ENCODE results near the gene MYLK4. TPM values are rescaled to one million over a fixed set of nuclear protein-coding genes. Genes with fewer than 3 reads are reported as not detected.
A peak's percentile ranks its signal among the peaks of the same experiment; 100 is the strongest.

Gene MYLK4
- total RNA-seq, 2 donors from 2014 or later = 0.24 to 0.33 TPM

DNA sequence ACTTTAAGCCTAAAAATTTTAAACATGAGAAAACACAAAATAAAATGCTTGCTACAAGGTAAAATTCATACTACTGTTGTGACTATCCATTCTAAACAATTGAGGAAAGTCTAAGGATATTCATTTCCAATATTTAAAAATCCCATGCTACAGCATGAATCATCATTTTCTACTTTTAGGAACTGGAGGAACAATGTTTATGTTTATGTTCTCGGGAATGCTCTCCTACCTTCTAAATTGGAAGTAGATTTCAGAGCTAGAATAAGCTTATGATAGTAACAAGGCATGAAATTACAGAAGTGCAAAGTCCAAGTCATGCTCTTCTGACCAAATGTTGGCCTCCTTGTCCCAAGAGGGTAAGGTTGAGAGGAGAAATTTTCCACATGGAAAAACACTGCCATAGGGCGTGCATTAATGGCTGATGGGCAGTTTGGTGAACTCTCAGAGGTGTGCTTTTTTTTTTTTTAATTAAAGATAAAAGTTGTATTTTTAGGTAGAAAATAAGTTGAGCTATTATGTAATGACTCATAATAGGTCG, 6.0 kb upstream of the MYLK4 start:
- Mint-ChIP-seq H3K9me3 (no peaks in the 10 kb centered on the region), H3K27me3 (peaks cover 6 to 21% of the 10 kb centered on the region in 2 donors)
- no peak for ATAC-seq

DNA sequence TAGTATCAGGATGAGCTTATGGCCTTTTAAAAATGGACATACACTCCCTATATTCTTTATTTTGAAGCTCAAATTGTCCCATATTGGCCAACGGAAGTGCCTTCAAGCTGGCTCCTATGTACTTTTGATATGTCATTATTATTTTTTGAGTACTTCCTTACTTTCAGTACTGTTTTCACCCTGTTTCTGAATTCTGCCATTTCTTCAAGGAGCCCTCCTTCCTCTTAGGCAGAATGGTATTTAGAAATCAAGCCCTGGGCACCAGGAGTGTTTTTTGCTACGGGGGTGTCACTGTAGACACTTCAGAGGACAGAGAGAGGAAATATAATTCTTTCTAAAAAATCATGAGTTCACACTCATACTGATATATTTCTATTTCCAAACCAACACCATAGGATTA, 5.5 kb upstream of the MYLK4 start:
- H3K9me3 Mint-ChIP-seq = no peaks in the 10 kb centered on the region
- ATAC-seq (no peak), DNase-seq (ENCODE audit: low spot score) (no peak)
- no peaks in the 10 kb centered on the region for H3K36me3 Mint-ChIP-seq
- no peak overlapping the region for H3K4me3 Mint-ChIP-seq
- H3K4me1 Mint-ChIP-seq (ENCODE audit: low read depth in 2 of 2) = peaks cover 17 to 23% of the 10 kb centered on the region in 2 donors
- no peak overlapping the region for H3K27ac Mint-ChIP-seq
- H3K27me3 Mint-ChIP-seq = peaks cover 6 to 21% of the 10 kb centered on the region in 2 donors

More for the DNA sequence above, 6.0 kb upstream of the MYLK4 start:
- no peak overlapping the region for H3K27ac Mint-ChIP-seq
- peaks cover 19 to 23% of the 10 kb centered on the region in 2 donors for H3K4me1 Mint-ChIP-seq (ENCODE audit: low read depth in 2 of 2)
- H3K4me3 Mint-ChIP-seq = no peak overlapping the region
- no peak for DNase-seq (ENCODE audit: low spot score)
- no peaks in the 10 kb centered on the region for H3K36me3 Mint-ChIP-seq

- H3K4me3 Mint-ChIP-seq = no peak overlapping the region
- H3K4me1 Mint-ChIP-seq (ENCODE audit: low read depth in 2 of 2) = peaks cover 10 to 15% of the 10 kb centered on the region in 2 donors
- ATAC-seq (no peak), DNase-seq (ENCODE audit: low spot score) (no peak)
- H3K27ac Mint-ChIP-seq = no peak overlapping the region
- no peaks in the 10 kb centered on the region for H3K9me3 Mint-ChIP-seq
- H3K36me3 Mint-ChIP-seq = no peaks in the 10 kb centered on the region
- peaks cover 8 to 22% of the 10 kb centered on the region in 2 donors for H3K27me3 Mint-ChIP-seq
Measured at GRCh38 chr6:2755456-2755855, 4.7 kb upstream of the MYLK4 start.

- Mint-ChIP-seq H3K4me1 (ENCODE audit: low read depth in 2 of 2) (peaks cover 10 to 20% of the 10 kb centered on the region in 2 donors), H3K4me3 (no peak overlapping the region), H3K9me3 (no peaks in the 10 kb centered on the region), H3K27me3 (peaks cover 13 to 23% of the 10 kb centered on the region in 2 donors), H3K27ac (no peak overlapping the region), H3K36me3 (no peaks in the 10 kb centered on the region)
- DNase-seq (ENCODE audit: low spot score) (no peak), ATAC-seq (no peak)
Measured at GRCh38 chr6:2754911-2755310, 4.2 kb upstream of the MYLK4 start.

- ATAC-seq = no peak
- no peak overlapping the region for H3K27ac Mint-ChIP-seq
- H3K9me3 Mint-ChIP-seq = no peaks in the 10 kb centered on the region
- DNase-seq (ENCODE audit: low spot score) = no peak
- H3K27me3 Mint-ChIP-seq = peaks cover 16 to 26% of the 10 kb centered on the region in 2 donors
- peaks cover 10 to 23% of the 10 kb centered on the region in 2 donors for H3K4me1 Mint-ChIP-seq (ENCODE audit: low read depth in 2 of 2)
- H3K36me3 Mint-ChIP-seq = no peaks in the 10 kb centered on the region
- no peak overlapping the region for H3K4me3 Mint-ChIP-seq
Measured at GRCh38 chr6:2754393-2754792, 3.7 kb upstream of the MYLK4 start.

DNA sequence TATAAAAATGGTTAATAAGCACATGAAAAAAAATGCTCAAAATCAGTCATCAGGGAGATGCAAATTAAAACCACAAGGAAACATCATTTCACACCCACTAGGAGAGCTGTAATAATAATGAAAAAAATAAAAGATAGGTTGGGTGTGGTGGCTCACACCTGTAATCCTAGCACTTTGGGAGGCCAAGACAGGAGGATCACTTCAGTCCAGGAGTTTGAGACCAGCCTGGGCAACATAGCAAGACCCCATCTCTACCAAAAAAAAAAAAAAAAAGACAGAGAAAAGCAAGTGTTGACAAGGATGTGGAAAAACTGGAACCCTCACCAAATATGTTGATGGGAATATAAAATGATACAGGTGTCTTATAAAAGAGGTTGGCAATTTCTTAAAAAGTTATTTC, 3.0 kb upstream of the MYLK4 start:
- no peak overlapping the region for H3K27ac Mint-ChIP-seq
- H3K9me3 Mint-ChIP-seq = no peaks in the 10 kb centered on the region
- H3K27me3 Mint-ChIP-seq = peaks cover 16 to 28% of the 10 kb centered on the region in 2 donors
- no peak overlapping the region for H3K4me3 Mint-ChIP-seq
- ATAC-seq = no peak
- H3K36me3 Mint-ChIP-seq = no peaks in the 10 kb centered on the region
- peaks cover 10 to 23% of the 10 kb centered on the region in 2 donors for H3K4me1 Mint-ChIP-seq (ENCODE audit: low read depth in 2 of 2)
- no peak for DNase-seq (ENCODE audit: low spot score)

DNA sequence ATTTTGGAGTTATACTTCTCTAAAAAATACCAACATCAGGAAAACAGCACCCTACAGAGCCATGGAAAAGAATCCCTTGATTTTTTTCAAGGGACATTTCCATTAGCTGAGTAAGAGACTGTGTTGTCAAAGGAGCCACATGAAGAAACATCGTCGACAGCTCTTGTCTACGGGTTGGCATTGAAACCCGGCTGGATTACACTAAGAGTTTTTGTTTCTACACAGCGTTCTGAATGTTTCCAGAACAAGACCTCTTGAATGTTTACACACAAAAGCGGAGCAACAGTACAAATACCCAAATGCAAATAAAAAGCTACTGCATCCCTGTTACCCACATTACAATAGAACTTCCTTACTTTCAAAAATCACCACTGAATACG, 2.4 kb upstream of the MYLK4 start:
- no peaks in the 10 kb centered on the region for H3K9me3 Mint-ChIP-seq
- no peak overlapping the region for H3K27ac Mint-ChIP-seq
- peaks cover 10 to 23% of the 10 kb centered on the region in 2 donors for H3K4me1 Mint-ChIP-seq (ENCODE audit: low read depth in 2 of 2)
- H3K27me3 Mint-ChIP-seq = peaks cover 16 to 28% of the 10 kb centered on the region in 2 donors
- DNase-seq (ENCODE audit: low spot score) (no peak), ATAC-seq (no peak)
- H3K4me3 Mint-ChIP-seq = no peak overlapping the region
- no peaks in the 10 kb centered on the region for H3K36me3 Mint-ChIP-seq

GRCh38 chr6:2752477-2753109, 1.9 kb upstream of the MYLK4 start:
- no peak for DNase-seq (ENCODE audit: low spot score)
- no peaks in the 10 kb centered on the region for H3K36me3 Mint-ChIP-seq
- H3K9me3 Mint-ChIP-seq = no peaks in the 10 kb centered on the region
- H3K4me1 Mint-ChIP-seq (ENCODE audit: low read depth in 2 of 2) = peaks cover 10 to 23% of the 10 kb centered on the region in 2 donors
- no peak overlapping the region for H3K4me3 Mint-ChIP-seq
- no peak overlapping the region for H3K27ac Mint-ChIP-seq
- peaks cover 16 to 28% of the 10 kb centered on the region in 2 donors for H3K27me3 Mint-ChIP-seq
- ATAC-seq = no peak

- no peak overlapping the region for H3K27ac Mint-ChIP-seq
- H3K4me1 Mint-ChIP-seq (ENCODE audit: low read depth in 2 of 2) = peaks cover 10 to 23% of the 10 kb centered on the region in 2 donors
- peaks cover 16 to 28% of the 10 kb centered on the region in 2 donors for H3K27me3 Mint-ChIP-seq
- no peaks in the 10 kb centered on the region for H3K36me3 Mint-ChIP-seq
- H3K4me3 Mint-ChIP-seq = no peak overlapping the region
- DNase-seq (ENCODE audit: low spot score) (no peak), ATAC-seq (no peak)
- H3K9me3 Mint-ChIP-seq = no peaks in the 10 kb centered on the region
Measured at GRCh38 chr6:2751871-2752270, 1.1 kb upstream of the MYLK4 start.

DNA sequence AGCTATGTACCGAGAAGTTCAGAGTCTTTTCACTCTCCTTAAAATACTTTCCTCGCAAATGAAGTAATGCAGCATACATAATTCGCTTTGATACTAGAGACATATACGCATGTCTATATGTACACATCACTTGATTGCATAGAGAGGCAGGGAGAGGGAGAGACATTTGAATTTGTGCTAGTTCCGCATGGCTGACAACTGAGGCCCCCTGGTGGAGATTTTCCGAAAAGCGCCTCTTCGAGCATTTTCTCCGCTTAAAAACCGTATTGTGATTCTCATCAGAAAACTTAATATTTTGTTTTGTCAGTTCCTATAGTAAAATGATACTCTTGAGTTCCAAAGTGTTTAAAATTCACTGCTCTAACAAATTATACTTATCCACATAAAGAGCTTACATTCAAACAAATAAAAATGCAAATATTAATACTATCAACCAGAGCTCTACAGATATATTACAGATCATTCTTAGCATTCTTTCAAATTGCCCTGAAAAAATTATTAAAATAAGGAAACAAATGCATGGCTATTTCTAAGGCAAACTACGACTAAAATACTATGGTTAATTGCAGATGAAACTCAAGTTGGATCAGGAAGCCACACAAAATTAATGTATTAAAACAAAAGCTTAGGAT, 637 bp downstream of the MYLK4 start:
- Mint-ChIP-seq H3K4me1 (ENCODE audit: low read depth in 2 of 2) (peaks cover 10 to 23% of the 10 kb centered on the region in 2 donors), H3K9me3 (no peaks in the 10 kb centered on the region), H3K36me3 (no peaks in the 10 kb centered on the region), H3K27me3 (peaks cover 14 to 16% of the 10 kb centered on the region in 2 donors), H3K27ac (no peak overlapping the region), H3K4me3 (no peak overlapping the region)
- peak; percentile 83 for DNase-seq (ENCODE audit: low spot score)
- ATAC-seq = no peak

- H3K27me3 Mint-ChIP-seq = peaks cover 10% of the 10 kb centered on the region in 2 donors
- H3K27ac Mint-ChIP-seq = no peak overlapping the region
- no peaks in the 10 kb centered on the region for H3K9me3 Mint-ChIP-seq
- DNase-seq (ENCODE audit: low spot score) (no peak), ATAC-seq (no peak)
- no peaks in the 10 kb centered on the region for H3K36me3 Mint-ChIP-seq
- H3K4me3 Mint-ChIP-seq = no peak overlapping the region
- H3K4me1 Mint-ChIP-seq (ENCODE audit: low read depth in 2 of 2) = peaks cover 4 to 11% of the 10 kb centered on the region in 2 donors
Measured at GRCh38 chr6:2748183-2748582, 2.5 kb downstream of the MYLK4 start.

DNA sequence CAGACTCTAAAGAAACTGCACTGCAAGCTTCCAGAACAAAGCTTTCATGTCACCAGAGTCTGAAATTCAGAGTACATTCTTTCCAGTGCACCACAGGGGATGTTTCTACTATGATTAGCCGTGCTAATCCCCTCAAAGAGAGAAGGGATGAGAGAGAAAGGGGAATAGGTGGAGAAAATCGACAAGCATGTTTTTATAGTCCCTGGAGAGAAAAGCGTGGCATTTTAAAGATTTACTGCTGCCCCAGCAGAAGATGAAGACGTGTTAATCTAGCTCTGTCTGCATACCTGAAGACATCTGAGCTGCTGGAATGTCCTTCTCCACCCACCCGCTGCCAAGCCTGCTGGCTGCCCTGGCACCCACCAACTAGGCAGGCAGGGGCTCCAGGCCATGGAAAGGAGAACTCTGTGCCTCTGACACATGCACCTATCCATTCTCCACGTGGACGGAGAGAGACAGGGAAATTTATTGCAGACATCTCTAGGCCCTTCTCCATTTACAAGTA, 4.1 kb downstream of the MYLK4 start:
- Mint-ChIP-seq H3K36me3 (no peaks in the 10 kb centered on the region), H3K27me3 (peaks cover 10% of the 10 kb centered on the region in 2 donors), H3K4me1 (ENCODE audit: low read depth in 2 of 2) (peaks cover 0 to 9% of the 10 kb centered on the region in 2 donors), H3K4me3 (no peak overlapping the region), H3K9me3 (no peaks in the 10 kb centered on the region), H3K27ac (no peak overlapping the region)
- no peak for DNase-seq (ENCODE audit: low spot score)
- ATAC-seq = no peak

DNA sequence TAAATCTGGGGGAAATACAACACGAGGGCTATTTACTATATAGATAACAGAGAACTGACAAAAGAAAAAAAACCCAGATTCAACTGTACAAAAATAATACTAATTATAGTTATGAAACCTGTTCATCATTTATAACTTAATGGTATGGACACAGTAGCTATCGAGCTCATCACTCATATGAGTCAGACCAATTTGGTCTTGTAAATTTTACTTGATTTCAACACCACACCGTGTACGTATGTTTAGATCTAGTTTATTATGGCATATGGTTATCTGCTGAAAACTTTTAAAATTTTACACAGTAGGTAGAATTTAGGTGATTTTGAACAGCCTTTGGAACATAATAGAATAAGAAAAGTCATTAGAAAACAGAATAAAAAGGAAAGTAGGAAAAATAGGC, 5.5 kb downstream of the MYLK4 start:
- H3K4me1 Mint-ChIP-seq (ENCODE audit: low read depth in 2 of 2) = peaks cover 0 to 6% of the 10 kb centered on the region in 2 donors
- no peaks in the 10 kb centered on the region for H3K9me3 Mint-ChIP-seq
- H3K4me3 Mint-ChIP-seq = no peak overlapping the region
- DNase-seq (ENCODE audit: low spot score) = no peak
- H3K36me3 Mint-ChIP-seq = no peaks in the 10 kb centered on the region
- no peak overlapping the region for H3K27ac Mint-ChIP-seq
- ATAC-seq = no peak
- peaks cover 6 to 8% of the 10 kb centered on the region in 2 donors for H3K27me3 Mint-ChIP-seq

DNA sequence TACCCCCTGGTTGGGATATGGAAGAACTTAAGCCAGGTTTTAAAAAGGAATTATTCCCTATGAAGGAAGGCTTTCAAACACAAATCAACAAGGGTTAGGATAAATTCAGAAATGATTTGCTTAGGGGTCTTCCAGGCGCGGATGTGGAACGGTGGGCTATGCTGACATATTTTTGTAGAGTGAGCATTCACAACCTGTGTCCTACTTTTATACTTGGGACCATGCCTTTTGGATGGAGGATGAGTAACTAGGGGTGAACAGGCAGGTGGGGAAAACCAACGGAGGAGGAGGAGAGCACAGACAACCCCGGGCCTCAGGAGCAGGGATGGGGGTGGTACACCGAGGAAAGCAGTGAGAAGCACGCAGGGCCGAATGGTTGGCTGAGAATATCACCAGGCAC, 5.9 kb downstream of the MYLK4 start:
- Mint-ChIP-seq H3K9me3 (no peaks in the 10 kb centered on the region), H3K36me3 (no peaks in the 10 kb centered on the region), H3K4me3 (no peak overlapping the region), H3K4me1 (ENCODE audit: low read depth in 2 of 2) (peaks cover 0 to 2% of the 10 kb centered on the region in 2 donors), H3K27me3 (peaks cover 1 to 6% of the 10 kb centered on the region in 2 donors), H3K27ac (no peak overlapping the region)
- ATAC-seq = no peak
- no peak for DNase-seq (ENCODE audit: low spot score)
